CD4-positive, alpha-beta T cell treated with Interferon alpha-2 for 1 hour (primary cell): ENCODE data around the gene OBSCN.

Experiments used
- DNase-seq, 2 donors: peaks; one replicate each; pipeline ENCODE4 v3.0.0-alpha.2; 2020 to 2022

Gene OBSCN

GRCh38 chr1:228371741-228372182 is 163.9 kb downstream of the OBSCN start:
- no peak for DNase-seq

GRCh38 chr1:228372183-228373003 is 164.5 kb downstream of the OBSCN start:
- DNase-seq: no peak

- no peak for DNase-seq
Measured at GRCh38 chr1:228373004-228373680, 165.3 kb downstream of the OBSCN start.

- no peak for DNase-seq
Measured at GRCh38 chr1:228373681-228374571, 166.1 kb downstream of the OBSCN start.

- no peak for DNase-seq
Measured at GRCh38 chr1:228374711-228375577, 167.1 kb downstream of the OBSCN start.

GRCh38 chr1:228375578-228376261 is 167.9 kb downstream of the OBSCN start:
- no peak for DNase-seq

- DNase-seq: no peak
Measured at GRCh38 chr1:228376262-228376628, 168.4 kb downstream of the OBSCN start.

GRCh38 chr1:228376651-228377631 is 169.1 kb downstream of the OBSCN start:
- no peak for DNase-seq

- no peak for DNase-seq
Measured at GRCh38 chr1:228377664-228378089, 169.8 kb downstream of the OBSCN start.

GRCh38 chr1:228378090-228378872 is 170.4 kb downstream of the OBSCN start:
- DNase-seq: peak; percentile 47 to 66

GRCh38 chr1:228378873-228379460 is 171.1 kb downstream of the OBSCN start:
- no peak for DNase-seq

GRCh38 chr1:228379666-228380065 is 171.8 kb downstream of the OBSCN start:
- no peak for DNase-seq

GRCh38 chr1:228381356-228381755 is 173.5 kb downstream of the OBSCN start:
- no peak for DNase-seq

GRCh38 chr1:228383773-228384172 is 175.9 kb downstream of the OBSCN start:
- DNase-seq: no peak

- DNase-seq: no peak
Measured at GRCh38 chr1:228385232-228385631, 177.4 kb downstream of the OBSCN start.

GRCh38 chr1:228387321-228387720 is 179.5 kb downstream of the OBSCN start:
- no peak for DNase-seq

- DNase-seq: no peak
Measured at GRCh38 chr1:228390649-228391048, 182.8 kb downstream of the OBSCN start.

GRCh38 chr1:228391411-228392020 is 183.7 kb downstream of the OBSCN start:
- no peak for DNase-seq
